ENCODE measurements around the gene UGDH. TPM values are rescaled to one million over a fixed set of nuclear protein-coding genes. Genes with fewer than 3 reads are reported as not detected.
A peak's percentile ranks its signal among the peaks of the same experiment; 100 is the strongest.

UGDH gene
- total and polyA plus RNA-seq, 2 of the 13 experiments (the other 11 are each of a cell fraction or from before 2014, with no cell fraction given): 99.0 to 384 TPM

- TF ChIP-seq PRDM15 (CRISPR knock-in tag; IDR thresholded peaks at IDR 0.05) (peak; percentile 35; the same call in 1 of the 2 replicates), ZNF589 (CRISPR knock-in tag; conservative IDR thresholded peaks at IDR 0.05) (peak; percentile 93), ZNF646 (CRISPR knock-in tag; IDR thresholded peaks at IDR 0.05) (no peak; the same call in 1 of the 2 replicates), CBFB (CRISPR knock-in tag; IDR thresholded peaks at IDR 0.05) (peak; percentile 42; the same call in 1 of the 2 replicates), HOXA7 (CRISPR knock-in tag; IDR thresholded peaks at IDR 0.05) (no peak), EHMT2 (IDR thresholded peaks at IDR 0.05; ENCODE audit: borderline replicate concordance, low read depth, low read length) (no peak), HHEX (CRISPR knock-in tag; IDR thresholded peaks at IDR 0.05) (no peak), KAT2B (IDR thresholded peaks at IDR 0.05; ENCODE audit: borderline replicate concordance, low read depth, low read length) (no peak), SATB2 (CRISPR knock-in tag; IDR thresholded peaks at IDR 0.05) (no peak), TGIF2 (CRISPR knock-in tag; IDR thresholded peaks at IDR 0.05) (peak; percentile 58), HOXA5 (CRISPR knock-in tag; IDR thresholded peaks at IDR 0.05) (peak; percentile 88), FOXA3 (CRISPR knock-in tag; IDR thresholded peaks at IDR 0.05) (peak; percentile 73), THAP8 (CRISPR knock-in tag; IDR thresholded peaks at IDR 0.05; ENCODE audit: borderline replicate concordance) (peak; percentile 82; the same call in 1 of the 2 replicates), ZNF839 (CRISPR knock-in tag; IDR thresholded peaks at IDR 0.05; ENCODE audit: borderline replicate concordance) (0 out of 2 replicates have a peak, but pooled peaks have one; percentile 18), ZMAT5 (CRISPR knock-in tag; IDR thresholded peaks at IDR 0.05; ENCODE audit: borderline replicate concordance, low read depth) (no peak), IRF2 (CRISPR knock-in tag; IDR thresholded peaks at IDR 0.05) (peak; percentile 71), ETV6 (CRISPR knock-in tag; conservative IDR thresholded peaks at IDR 0.05) (peak; percentile 83), NR1H2 (CRISPR knock-in tag; IDR thresholded peaks at IDR 0.05; ENCODE audit: borderline replicate concordance, low read depth) (0 out of 2 replicates have a peak, but pooled peaks have one; percentile 27)
Measured at GRCh38 chr4:39527296-39528060, at the start of gene UGDH (continued).
